Nephron progenitor cell (in vitro differentiated cells): Measurements from ENCODE around the gene ZDHHC20.

Experiments used
- DNase-seq: peaks from one replicate; pipeline ENCODE4 v3.0.0; 2021
- H3K27ac Mint-ChIP-seq: 2 replicates; pipeline ENCODE4 v1.8.0; 2021; ENCODE audit warnings: mild to moderate bottlenecking, moderate library complexity, mixed read lengths
- H3K27me3 Mint-ChIP-seq: 2 replicates; pipeline ENCODE4 v1.8.0; 2021; ENCODE audit warnings: mild to moderate bottlenecking, low read depth, mixed read lengths; ENCODE audit not compliant: poor library complexity
- H3K36me3 Mint-ChIP-seq: 2 replicates; pipeline ENCODE4 v1.8.0; 2021; ENCODE audit warnings: low read depth, mixed read lengths
- H3K4me1 Mint-ChIP-seq: 2 replicates; pipeline ENCODE4 v1.8.0; 2021; ENCODE audit warnings: mixed read lengths
- H3K4me3 Mint-ChIP-seq: 2 replicates; pipeline ENCODE4 v1.8.0; 2021; ENCODE audit warnings: mild to moderate bottlenecking, moderate library complexity, mixed read lengths
- H3K9me3 Mint-ChIP-seq: 2 replicates; pipeline ENCODE4 v1.8.0; 2021; ENCODE audit warnings: mild to moderate bottlenecking, moderate library complexity, mixed read lengths
- TF ChIP-seq, protein P1 (sequence below): fragments of 200-600 bp; sonication (generic); IDR thresholded peaks from 2 replicates; pipeline ENCODE4 v1.5.0; 2021; ENCODE audit warnings: antibody characterized with exemption

Gene ZDHHC20

DNA sequence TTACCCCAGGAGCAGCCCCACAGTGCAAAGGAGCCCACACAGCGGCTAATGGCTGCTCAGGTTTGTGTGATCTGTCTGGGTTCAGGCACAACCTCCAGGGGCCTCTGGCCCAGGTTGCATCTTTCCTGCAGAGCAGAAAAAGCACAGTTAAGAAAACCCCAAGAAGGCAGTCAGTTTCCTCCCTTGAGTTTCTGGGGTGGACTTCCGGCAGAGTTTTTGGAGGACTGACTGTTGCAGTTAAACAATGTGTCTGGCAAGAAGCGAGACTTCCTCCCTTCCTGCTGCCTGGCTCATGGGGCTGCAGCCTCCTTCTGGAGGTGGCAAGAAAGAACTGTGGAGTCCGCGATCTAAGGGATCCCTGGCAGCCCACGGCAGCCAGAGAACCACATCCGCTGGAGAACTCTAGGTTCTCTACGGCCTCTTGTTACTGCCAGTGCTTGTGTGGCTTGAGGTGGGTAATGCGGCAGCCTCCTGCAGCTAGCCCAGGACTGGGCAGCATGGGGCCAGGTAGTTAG is 114.4 kb downstream of the ZDHHC20 start:
- Mint-ChIP-seq H3K36me3 (no peaks in the 10 kb centered on the region), H3K27ac (peak overlapping the region; percentile 51), H3K4me1 (peaks cover 4% of the 10 kb centered on the region), H3K9me3 (no peaks in the 10 kb centered on the region), H3K27me3 (peaks cover 7% of the 10 kb centered on the region), H3K4me3 (no peak overlapping the region)
- TF ChIP-seq, protein P1, sequence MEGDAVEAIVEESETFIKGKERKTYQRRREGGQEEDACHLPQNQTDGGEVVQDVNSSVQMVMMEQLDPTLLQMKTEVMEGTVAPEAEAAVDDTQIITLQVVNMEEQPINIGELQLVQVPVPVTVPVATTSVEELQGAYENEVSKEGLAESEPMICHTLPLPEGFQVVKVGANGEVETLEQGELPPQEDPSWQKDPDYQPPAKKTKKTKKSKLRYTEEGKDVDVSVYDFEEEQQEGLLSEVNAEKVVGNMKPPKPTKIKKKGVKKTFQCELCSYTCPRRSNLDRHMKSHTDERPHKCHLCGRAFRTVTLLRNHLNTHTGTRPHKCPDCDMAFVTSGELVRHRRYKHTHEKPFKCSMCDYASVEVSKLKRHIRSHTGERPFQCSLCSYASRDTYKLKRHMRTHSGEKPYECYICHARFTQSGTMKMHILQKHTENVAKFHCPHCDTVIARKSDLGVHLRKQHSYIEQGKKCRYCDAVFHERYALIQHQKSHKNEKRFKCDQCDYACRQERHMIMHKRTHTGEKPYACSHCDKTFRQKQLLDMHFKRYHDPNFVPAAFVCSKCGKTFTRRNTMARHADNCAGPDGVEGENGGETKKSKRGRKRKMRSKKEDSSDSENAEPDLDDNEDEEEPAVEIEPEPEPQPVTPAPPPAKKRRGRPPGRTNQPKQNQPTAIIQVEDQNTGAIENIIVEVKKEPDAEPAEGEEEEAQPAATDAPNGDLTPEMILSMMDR = no peak
- DNase-seq = no peak

DNA sequence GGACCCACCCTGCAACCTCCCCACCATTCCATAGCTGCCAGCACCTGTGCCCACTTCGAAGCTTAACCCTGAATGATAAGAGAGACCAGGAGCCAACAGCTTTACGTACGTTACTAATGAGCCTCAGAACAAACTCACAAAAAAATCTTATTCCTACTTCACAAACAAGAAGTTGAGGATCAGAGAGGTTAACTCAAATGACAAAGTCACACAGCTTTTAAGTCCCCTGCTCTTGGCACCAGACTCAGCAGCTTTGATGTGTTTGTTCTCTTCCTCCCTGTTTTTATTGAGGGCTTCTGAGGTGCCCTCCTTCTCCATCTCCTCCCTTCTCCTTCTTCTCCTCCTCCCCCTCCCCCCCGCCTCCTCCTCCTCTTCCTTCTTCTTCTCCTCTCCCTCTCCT is 115.4 kb downstream of the ZDHHC20 start:
- H3K4me1 Mint-ChIP-seq = peaks cover 12% of the 10 kb centered on the region
- TF ChIP-seq, protein P1 = no peak
- no peak overlapping the region for H3K27ac Mint-ChIP-seq
- no peaks in the 10 kb centered on the region for H3K36me3 Mint-ChIP-seq
- no peaks in the 10 kb centered on the region for H3K9me3 Mint-ChIP-seq
- no peak for DNase-seq
- H3K27me3 Mint-ChIP-seq = peaks cover 18% of the 10 kb centered on the region
- H3K4me3 Mint-ChIP-seq = no peak overlapping the region

DNA sequence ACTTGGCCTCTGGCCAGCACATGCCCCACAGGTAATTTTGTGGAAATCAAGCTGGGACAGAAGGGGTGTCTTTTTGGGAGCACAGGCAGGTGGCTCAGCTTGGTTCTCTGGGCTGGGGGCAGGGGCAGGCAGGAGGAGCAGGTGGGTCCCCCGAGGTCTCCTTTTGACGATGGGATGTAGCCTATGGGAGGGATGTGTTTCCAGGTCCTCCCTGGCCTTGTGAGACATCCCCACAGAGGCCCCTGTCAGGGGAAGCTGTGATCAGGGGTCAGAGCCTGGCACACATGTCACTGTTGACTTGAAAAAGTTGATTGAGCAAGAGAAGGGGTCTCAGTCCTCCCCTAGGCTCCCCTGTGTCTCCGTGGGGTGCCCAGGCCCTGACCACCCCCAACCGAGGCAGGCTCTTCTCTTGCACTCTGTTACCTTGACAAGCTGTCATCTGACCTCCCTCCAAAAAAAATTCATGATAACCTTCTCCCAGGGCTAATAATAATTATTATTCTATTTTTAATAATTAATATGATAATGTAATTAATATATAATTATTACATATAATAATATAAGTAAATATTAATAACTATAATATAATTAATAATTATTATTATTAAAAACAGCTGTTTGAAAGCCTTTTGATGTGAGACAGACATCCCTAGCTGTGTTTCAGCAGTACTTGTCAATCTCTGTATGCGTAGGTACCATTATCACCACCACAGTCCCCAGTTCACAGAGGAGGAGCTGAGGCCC is 116.2 kb downstream of the ZDHHC20 start:
- Mint-ChIP-seq H3K27ac (no peak overlapping the region), H3K27me3 (peaks cover 20% of the 10 kb centered on the region), H3K9me3 (no peaks in the 10 kb centered on the region), H3K36me3 (no peaks in the 10 kb centered on the region), H3K4me3 (no peak overlapping the region), H3K4me1 (peaks cover 20% of the 10 kb centered on the region)
- TF ChIP-seq, protein P1 = no peak
- DNase-seq = no peak

DNA sequence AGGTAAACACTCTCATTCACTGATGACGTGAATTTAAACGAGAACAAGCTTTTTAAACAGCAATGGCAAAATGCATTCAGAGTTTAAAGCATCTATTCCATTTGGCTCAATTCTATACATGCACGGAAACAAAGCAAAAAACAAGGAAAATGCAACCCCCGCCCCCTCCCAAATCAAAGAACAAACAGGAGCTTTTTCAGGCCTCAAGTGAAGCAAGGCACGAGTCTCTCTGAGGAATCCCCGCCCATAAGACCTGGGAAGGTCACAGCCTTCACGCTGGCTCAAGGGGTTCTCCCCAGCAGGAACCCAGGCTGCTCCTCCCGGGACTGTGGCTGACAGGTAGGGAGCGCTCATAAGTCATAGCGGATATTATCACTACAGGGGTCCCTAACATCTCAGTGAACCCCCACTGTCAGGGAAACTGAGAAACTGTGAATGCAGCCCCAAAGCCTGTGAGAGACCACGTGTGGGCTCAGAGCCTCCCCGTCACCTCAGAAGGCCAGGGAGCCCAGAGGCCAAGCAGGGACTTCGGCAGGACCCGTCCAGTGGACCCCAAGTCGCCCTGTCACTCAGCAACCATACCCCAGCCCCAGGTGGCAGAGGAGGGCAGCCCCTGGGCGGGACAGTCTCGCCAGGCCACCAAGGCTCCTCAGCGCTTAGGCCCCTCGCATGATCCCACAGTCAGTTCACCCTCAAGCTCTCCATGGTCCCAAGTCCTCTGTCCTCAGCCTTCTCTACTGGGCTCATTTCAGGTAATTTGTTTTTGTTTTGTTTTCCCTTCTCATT is 117.3 kb downstream of the ZDHHC20 start:
- no peak for DNase-seq
- no peak overlapping the region for H3K27ac Mint-ChIP-seq
- TF ChIP-seq, protein P1 = no peak

DNA sequence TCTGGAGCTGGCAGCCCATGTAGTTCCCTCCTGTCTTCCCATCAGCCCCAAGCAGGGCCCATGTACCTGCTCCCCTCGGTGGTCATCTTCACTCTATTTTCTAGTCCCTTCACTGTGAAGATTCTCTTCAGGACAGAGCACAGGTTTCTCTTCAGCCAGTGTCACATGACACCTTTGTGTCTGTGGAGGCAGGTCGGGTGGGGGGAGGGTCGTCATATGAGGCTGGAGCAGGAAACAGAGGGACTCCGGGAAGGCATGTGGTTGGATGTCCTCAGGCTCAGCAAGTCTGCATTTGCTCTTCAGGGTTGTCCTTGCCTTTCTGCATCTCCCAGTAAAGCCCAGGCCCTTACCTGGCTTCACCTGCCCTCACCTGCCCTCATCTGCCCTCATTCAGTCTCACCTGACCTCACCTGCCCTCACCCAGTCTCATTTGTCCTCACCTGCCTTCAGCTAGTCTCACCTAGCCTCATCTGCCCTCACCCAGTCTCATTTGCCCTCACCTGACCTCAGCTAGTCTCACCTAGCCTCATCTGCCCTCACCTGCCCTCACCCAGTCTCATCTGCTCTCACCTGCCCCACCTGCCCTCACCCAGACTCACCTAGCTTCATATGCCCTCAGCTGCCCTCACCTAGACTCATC is 120.3 kb downstream of the ZDHHC20 start:
- H3K4me3 Mint-ChIP-seq = peak overlapping the region; percentile 35
- peaks cover 27% of the 10 kb centered on the region for H3K27me3 Mint-ChIP-seq
- no peaks in the 10 kb centered on the region for H3K36me3 Mint-ChIP-seq
- DNase-seq = no peak
- TF ChIP-seq, protein P1 = no peak
- peaks cover 22% of the 10 kb centered on the region for H3K4me1 Mint-ChIP-seq
- H3K27ac Mint-ChIP-seq = peak overlapping the region; percentile 37
- H3K9me3 Mint-ChIP-seq = peaks cover 4% of the 10 kb centered on the region

More for the DNA sequence above, 117.3 kb downstream of the ZDHHC20 start:
- H3K4me1 Mint-ChIP-seq = peaks cover 22% of the 10 kb centered on the region
- no peaks in the 10 kb centered on the region for H3K36me3 Mint-ChIP-seq
- no peaks in the 10 kb centered on the region for H3K9me3 Mint-ChIP-seq
- H3K27me3 Mint-ChIP-seq = peaks cover 27% of the 10 kb centered on the region
- H3K4me3 Mint-ChIP-seq = no peak overlapping the region
